Left lobe of liver (tissue), 2 donors: ENCODE results near the gene ABCC12. TPM values are rescaled to one million over a fixed set of nuclear protein-coding genes. Genes with fewer than 3 reads are reported as not detected.

Source experiments
- ATAC-seq: fragments of 200-7000 bp; cut with Tn5 transposase; one replicate; pipeline ENCODE4 v1.9.1; 2020; ENCODE audit warnings: mild to moderate bottlenecking, moderate library complexity
- DNase-seq: peaks from one replicate; pipeline ENCODE4 v3.0.0-alpha.2; 2020; ENCODE audit warnings: low spot score
- total RNA-seq: library from RNA; stranded (reverse); gene quantifications from one replicate; pipeline ENCODE4 v1.2.1, GENCODE V29; 2021
- donor health status: DM: no; HTN: no; CAD: no; lungs with moderate emphysema.
- donor health status: DM: no; HTN: yes; CAD: no.

The ABCC12 gene
- total RNA-seq, 1 donor from 2014 or later = 0.08 TPM

DNA sequence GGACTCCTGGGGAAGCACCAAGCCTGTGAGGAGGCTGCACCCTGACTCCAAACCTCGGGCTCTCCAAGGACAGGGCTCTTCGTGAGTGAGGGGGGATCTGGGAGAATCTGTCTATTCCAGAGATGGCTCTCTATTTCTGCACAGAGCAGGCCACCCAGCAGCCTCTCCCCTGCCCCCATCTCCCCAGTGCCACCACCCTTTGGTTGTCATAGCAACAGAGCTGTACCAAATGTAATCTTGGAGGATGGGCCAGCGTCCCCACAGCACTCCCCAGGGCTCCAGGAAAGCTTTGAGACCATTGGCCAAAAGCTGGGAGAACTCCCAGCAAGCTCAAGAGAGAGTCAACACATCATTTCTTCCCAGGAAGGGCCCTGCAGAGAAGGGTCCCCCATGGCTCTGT, 49.3 kb downstream of the ABCC12 start:
- ATAC-seq = no peak
- no peak for DNase-seq

Other genes with a start within 250 kb of the ABCC12 start
- 162 TPM for gene LONP2, start 88.3 kb upstream of the ABCC12 start, total RNA-seq
- gene ABCC11, start 91.5 kb upstream of the ABCC12 start, total RNA-seq = 5.8 TPM
- gene SIAH1, start 229.4 kb upstream of the ABCC12 start, total RNA-seq = 6.9 TPM